Measurements from ENCODE around the gene FAM107B.

FAM107B gene

GRCh38 chr10:14742815-14743214 is 31.9 kb downstream of the FAM107B start:
- no peak for TF ChIP-seq CTCF (conservative IDR thresholded peaks at IDR 0.05)
- no peak for TF ChIP-seq ZFX (IDR thresholded peaks at IDR 0.05)
- no peak overlapping the region for H3K27ac ChIP-seq

DNA sequence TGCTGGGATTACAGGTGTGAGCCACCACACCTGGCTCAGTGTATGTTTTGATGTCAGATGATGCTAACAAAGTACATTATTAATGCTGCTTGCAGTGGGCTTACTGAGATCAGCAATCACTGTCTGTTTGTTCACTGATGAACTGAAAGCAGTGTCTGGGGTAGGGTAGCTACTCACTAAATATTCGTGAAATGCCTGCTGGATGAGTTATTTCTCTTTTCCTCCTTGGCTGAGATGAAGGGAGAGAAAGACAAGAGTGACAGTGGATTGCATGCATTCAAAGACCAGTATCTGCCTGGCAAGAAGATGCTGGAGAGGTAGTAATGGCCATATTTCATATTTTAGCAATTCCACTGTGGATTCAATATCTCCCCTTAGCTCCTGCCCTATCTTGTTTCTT is 32.3 kb downstream of the FAM107B start:
- H3K27ac ChIP-seq, result no peak overlapping the region
- no peak for TF ChIP-seq ZFX (IDR thresholded peaks at IDR 0.05)
- no peak for TF ChIP-seq CTCF (conservative IDR thresholded peaks at IDR 0.05)

GRCh38 chr10:14740684-14741247 is 33.9 kb downstream of the FAM107B start:
- H3K27ac ChIP-seq, result no peak overlapping the region
- TF ChIP-seq ZFX (IDR thresholded peaks at IDR 0.05) (no peak), CTCF (conservative IDR thresholded peaks at IDR 0.05) (no peak)

- H3K27ac ChIP-seq, result no peak overlapping the region
- TF ChIP-seq CTCF (conservative IDR thresholded peaks at IDR 0.05), result no peak
- TF ChIP-seq ZFX (IDR thresholded peaks at IDR 0.05), result no peak
Measured at GRCh38 chr10:14737808-14738545, 36.7 kb downstream of the FAM107B start.

- no peak for TF ChIP-seq CTCF (conservative IDR thresholded peaks at IDR 0.05)
- no peak for TF ChIP-seq ZFX (IDR thresholded peaks at IDR 0.05)
- no peak overlapping the region for H3K27ac ChIP-seq
Measured at GRCh38 chr10:14736600-14737081, 38.1 kb downstream of the FAM107B start.

DNA sequence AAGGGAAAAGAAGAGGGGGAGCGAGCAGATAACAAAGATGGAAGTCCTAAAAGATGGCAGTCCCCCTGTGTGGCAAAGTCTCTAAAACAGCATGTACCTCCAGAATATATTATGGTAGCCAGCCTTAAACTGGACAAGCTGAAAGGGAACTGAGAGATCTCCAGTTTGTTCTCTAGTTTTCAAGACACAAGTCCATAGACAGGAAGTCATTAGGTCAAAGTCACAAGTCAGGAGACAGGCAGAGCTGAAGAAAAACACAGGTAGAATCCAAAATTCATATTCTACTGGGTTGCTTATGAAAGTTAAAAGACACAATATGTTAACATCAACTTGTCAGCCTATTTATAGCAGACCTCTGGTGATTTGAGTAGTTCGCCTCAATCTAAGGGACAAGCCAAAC is 38.7 kb downstream of the FAM107B start:
- TF ChIP-seq CTCF (conservative IDR thresholded peaks at IDR 0.05), result no peak
- no peak for TF ChIP-seq ZFX (IDR thresholded peaks at IDR 0.05)
- H3K27ac ChIP-seq, result no peak overlapping the region

- no peak overlapping the region for H3K27ac ChIP-seq
- no peak for TF ChIP-seq CTCF (conservative IDR thresholded peaks at IDR 0.05)
- TF ChIP-seq ZFX (IDR thresholded peaks at IDR 0.05), result no peak
Measured at GRCh38 chr10:14731875-14732512, 42.7 kb downstream of the FAM107B start.
